GM19328 (cell line): ENCODE data around the gene TTBK1.

ENCODE experiments used
- ATAC-seq: cut with Tn5 transposase; IDR thresholded peaks from one replicate; pipeline ENCODE4 v1.9.1; 2021; ENCODE audit warnings: mild to moderate bottlenecking, moderate library complexity; ENCODE audit not compliant: unreplicated experiment

The TTBK1 gene

GRCh38 chr6:43242908-43243663 lies at the start of gene TTBK1:
Gene TTBK1, plus strand, starts transcription at chr6:43243481. Its CDS starts 3,180 bp downstream, at chr6:43246661.
- ATAC-seq, result no peak

- no peak for ATAC-seq
Observed at GRCh38 chr6:43193929-43194328, 49.4 kb upstream of the TTBK1 start.

GRCh38 chr6:43196337-43196736 lies 46.9 kb upstream of the TTBK1 start:
- ATAC-seq, result no peak

GRCh38 chr6:43199912-43200311 lies 43.4 kb upstream of the TTBK1 start:
- ATAC-seq, result no peak

- ATAC-seq, result no peak
Observed at GRCh38 chr6:43200541-43200940, 42.7 kb upstream of the TTBK1 start.

- no peak for ATAC-seq
Observed at GRCh38 chr6:43202451-43202850, 40.8 kb upstream of the TTBK1 start.

GRCh38 chr6:43203029-43203717 lies 40.1 kb upstream of the TTBK1 start:
- ATAC-seq, result no peak

- no peak for ATAC-seq
Observed at GRCh38 chr6:43203718-43204095, 39.6 kb upstream of the TTBK1 start.

- no peak for ATAC-seq
Observed at GRCh38 chr6:43204271-43205105, 38.8 kb upstream of the TTBK1 start.

GRCh38 chr6:43205849-43206248 lies 37.4 kb upstream of the TTBK1 start:
- no peak for ATAC-seq

- ATAC-seq, result no peak
Observed at GRCh38 chr6:43207286-43207685, 36.0 kb upstream of the TTBK1 start.

- ATAC-seq, result no peak
Observed at GRCh38 chr6:43211955-43212354, 31.3 kb upstream of the TTBK1 start.

- ATAC-seq, result no peak
Observed at GRCh38 chr6:43213431-43213830, 29.9 kb upstream of the TTBK1 start.

GRCh38 chr6:43215066-43215465 lies 28.2 kb upstream of the TTBK1 start:
- ATAC-seq, result no peak

- ATAC-seq, result no peak
Observed at GRCh38 chr6:43216200-43216599, 27.1 kb upstream of the TTBK1 start.

- ATAC-seq, result no peak
Observed at GRCh38 chr6:43217351-43217750, 25.9 kb upstream of the TTBK1 start.

- no peak for ATAC-seq
Observed at GRCh38 chr6:43219119-43219518, 24.2 kb upstream of the TTBK1 start.

GRCh38 chr6:43219814-43220213 lies 23.5 kb upstream of the TTBK1 start:
- no peak for ATAC-seq

GRCh38 chr6:43220439-43220951 lies 22.8 kb upstream of the TTBK1 start:
- no peak for ATAC-seq

- ATAC-seq, result no peak
Observed at GRCh38 chr6:43221046-43221972, 22.0 kb upstream of the TTBK1 start.
